Breast epithelium (tissue), 3 donors: ENCODE data around the gene SNIP1.

Source experiments
- CTCF ChIP-seq, 3 donors: fragments of 450-650 bp; IDR thresholded peaks; one replicate each; pipeline ENCODE4 v1.5.1; 2016 to 2017; ENCODE audit warnings: antibody characterized with exemption in 3 of 3, mild to moderate bottlenecking in 3 of 3, moderate library complexity in 3 of 3
- POLR2A ChIP-seq: fragments of 450-650 bp; IDR thresholded peaks from one replicate; pipeline ENCODE4 v1.6.1; 2016; ENCODE audit warnings: antibody characterized with exemption, mild to moderate bottlenecking, moderate library complexity
- POLR2AphosphoS5 ChIP-seq, 3 donors: sonication (generic); formaldehyde crosslinking; IDR thresholded peaks; one replicate each; pipeline ENCODE4 v1.6.1; 2017; ENCODE audit warnings: antibody characterized with exemption in 3 of 3

GRCh38 chr1:37517569-37517968 is 36.5 kb downstream of the SNIP1 start:
- TF ChIP-seq CTCF (IDR thresholded peaks at IDR 0.05), result no peak
- no peak for TF ChIP-seq POLR2AphosphoS5 (IDR thresholded peaks at IDR 0.05)
- no peak for TF ChIP-seq POLR2A
